Panc1 (cell line): Measurements from ENCODE around the gene WNT7B. TPM values are rescaled to one million over a fixed set of nuclear protein-coding genes. Genes with fewer than 3 reads are reported as not detected.

Source experiments
- ATAC-seq: fragments of 200-7000 bp; cut with Tn5 transposase; 2 replicates; pipeline ENCODE4 v1.9.1; 2020; ENCODE audit warnings: mild to moderate bottlenecking, moderate library complexity
- BruUV-seq: library from RNA; stranded (reverse); fragments of 400-500 nt; replicated peaks from 2 replicates; lab custom pipeline; 2021; lab: Mats Ljungman, UMichigan
- CTCF ChIA-PET: fragments of 300-600 bp; sonication (Branson Sonifier 250); formaldehyde crosslinking; loops from one replicate; lab custom pipeline; 2022; ENCODE audit warnings: antibody characterized with exemption; lab: Charles Lee
- POLR2A ChIA-PET: fragments of 300-600 bp; sonication (Branson Sonifier 250); formaldehyde crosslinking; loops from one replicate; lab custom pipeline; 2022; ENCODE audit warnings: antibody characterized with exemption; lab: Charles Lee
- DNase-seq: peaks from one replicate; pipeline ENCODE4 v3.0.0-alpha.2; 2010; ENCODE audit warnings: low read depth, low spot score
- H3K27ac ChIP-seq: 2 replicates; pipeline ENCODE4 v1.5.1; 2011; ENCODE audit warnings: mild to moderate bottlenecking, low read length, inconsistent platforms
- H3K27me3 ChIP-seq: fragments of 200-500 bp; sonication (Bioruptor generic); 2 replicates; pipeline ENCODE4 v1.6.0; 2014; ENCODE audit warnings: low read length, inconsistent platforms; ENCODE audit not compliant: control insufficient read depth, insufficient read depth
- H3K36me3 ChIP-seq: fragments of 200-500 bp; sonication (Bioruptor generic); 2 replicates; pipeline ENCODE4 v1.5.1; 2014; ENCODE audit warnings: inconsistent platforms, mild to moderate bottlenecking, low read length, moderate library complexity; ENCODE audit not compliant: control insufficient read depth, insufficient read depth
- H3K4me1 ChIP-seq: 2 replicates; pipeline ENCODE4 v1.5.1; 2011; ENCODE audit warnings: inconsistent platforms, mild to moderate bottlenecking, low read length, moderate library complexity; ENCODE audit not compliant: control insufficient read depth, insufficient read depth
- H3K4me3 ChIP-seq, 2 experiments: 2 replicates each; pipeline ENCODE4 v1.5.1; 2011 to 2012; ENCODE audit warnings: low read depth in 2 of 2, low read length in 2 of 2, mild to moderate bottlenecking in 2 of 2, inconsistent platforms in 1 of 2, moderate library complexity in 1 of 2
- H3K9me3 ChIP-seq: fragments of 200-500 bp; sonication (Bioruptor generic); 2 replicates; pipeline ENCODE4 v1.5.1; 2014; ENCODE audit warnings: low read depth, mild to moderate bottlenecking, inconsistent platforms, low read length, moderate library complexity; ENCODE audit not compliant: control insufficient read depth, insufficient read depth
- CTCF ChIP-seq: fragments of 450-650 bp; IDR thresholded peaks from 2 replicates; pipeline ENCODE4 v1.5.1; 2017; ENCODE audit warnings: mild to moderate bottlenecking
- POLR2AphosphoS5 ChIP-seq: IDR thresholded peaks from 2 replicates; pipeline ENCODE4 v1.6.1; 2012; ENCODE audit warnings: mild to moderate bottlenecking, low read depth, low read length, moderate library complexity
- REST ChIP-seq, 2 experiments: IDR thresholded peaks; 2 replicates each; pipeline ENCODE4 v1.6.1; 2011 to 2012; ENCODE audit warnings: low read depth in 2 of 2, control low read depth in 1 of 2, low read length in 1 of 2, mild to moderate bottlenecking in 1 of 2, moderate library complexity in 1 of 2; ENCODE audit not compliant: insufficient read depth in 1 of 2
- SIN3A ChIP-seq: IDR thresholded peaks from 2 replicates; pipeline ENCODE4 v1.6.1; 2012; ENCODE audit warnings: low read depth, mild to moderate bottlenecking, low read length, moderate library complexity, borderline replicate concordance; ENCODE audit not compliant: insufficient read depth
- TCF7L2 ChIP-seq: IDR thresholded peaks from 2 replicates; pipeline ENCODE4 v1.6.1; 2011; ENCODE audit warnings: mild to moderate bottlenecking, low read depth, low read length, inconsistent platforms
- in situ Hi-C: cut with HindIII; loops from 2 replicates; pipeline ENCODE4 v1.10.0; 2016; ENCODE audit warnings: low sequenced_read_pairs, low pct_unique_long_range_greater_than_20kb
- intact Hi-C: fragments of 100-400 bp; cut with micrococcal nuclease; formaldehyde crosslinking; loops from one replicate; pipeline ENCODE4 v1.10.0; 2022; ENCODE audit not compliant: unreplicated experiment
- total RNA-seq: library from RNA; stranded (reverse); gene quantifications from one replicate; pipeline ENCODE4 v1.2.1, GENCODE V29; 2021; ENCODE audit not compliant: unreplicated experiment

WNT7B gene
- total RNA-seq, 1 experiment from 2014 or later: 52.1 TPM

DNA sequence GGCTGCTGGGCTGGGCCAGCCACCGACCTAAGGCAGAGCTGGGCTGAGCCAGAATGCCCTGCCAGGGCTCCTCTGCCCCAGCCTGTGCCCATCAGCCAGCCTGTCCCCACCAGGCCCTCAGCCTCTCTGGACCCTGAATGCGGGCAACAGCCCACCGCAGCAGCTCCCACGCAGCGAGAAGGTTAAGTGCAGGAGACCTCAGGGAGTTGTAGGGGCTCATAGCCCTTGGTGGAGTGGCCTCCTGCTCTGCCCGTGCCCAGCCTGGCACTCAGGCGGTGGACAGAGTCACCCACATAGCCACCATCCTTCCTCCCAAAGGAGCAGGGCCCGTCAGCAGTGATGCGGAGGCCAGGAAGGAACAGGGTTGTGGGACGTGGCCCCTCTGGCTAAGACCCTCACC is 19.1 kb downstream of the WNT7B start:
- Histone ChIP-seq H3K36me3 (no peaks in the 10 kb centered on the region), H3K27ac (peak overlapping the region; percentile 57; the same call in 1 of the 2 replicates), H3K9me3 (no peaks in the 10 kb centered on the region), H3K27me3 (no peaks in the 10 kb centered on the region), H3K4me3 (no peak overlapping the region), H3K4me1 (peaks cover 77% of the 10 kb centered on the region)
- DNase-seq (no peak), ATAC-seq (no peak)
- ChIA-PET CTCF (no interaction called here), POLR2A (no interaction called here)
- no TSS peak for BruUV-seq
- TF ChIP-seq SIN3A (no peak), REST (IDR thresholded peaks at IDR 0.05; ENCODE audit: insufficient read depth in 1 of 2, low read depth in 2 of 2, low read length in 1 of 2) (no peak), CTCF (no peak), TCF7L2 (no peak), POLR2AphosphoS5 (no peak)
- intact Hi-C loops: no loop called here
- in situ Hi-C loops: no loop called here

DNA sequence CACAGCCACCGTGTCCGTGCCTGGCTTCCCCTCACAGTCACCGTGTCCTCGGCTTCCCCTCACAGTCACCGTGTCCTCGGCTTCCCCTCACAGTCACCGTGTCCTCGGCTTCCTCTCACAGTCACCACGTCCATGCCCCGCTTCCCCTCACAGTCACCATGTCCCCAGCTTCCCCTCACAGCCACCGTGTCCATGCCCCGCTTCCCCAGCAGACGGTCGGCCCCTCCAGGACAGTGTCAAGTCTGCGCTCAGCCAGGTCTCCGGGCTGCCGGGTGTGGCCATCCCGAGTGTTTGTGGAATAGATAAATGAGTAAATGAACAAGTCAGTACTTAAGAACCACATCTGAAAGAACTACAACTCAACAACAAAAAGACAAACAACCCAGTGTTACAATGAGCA is 23.8 kb downstream of the WNT7B start:
- H3K36me3 ChIP-seq: no peaks in the 10 kb centered on the region
- ChIA-PET POLR2A (no interaction called here), CTCF (no interaction called here)
- TF ChIP-seq CTCF: no peak
- no peaks in the 10 kb centered on the region for H3K27me3 ChIP-seq
- H3K4me1 ChIP-seq: peaks cover 50% of the 10 kb centered on the region
- intact Hi-C loops: no loop called here
- in situ Hi-C loops: no loop called here
- no peaks in the 10 kb centered on the region for H3K9me3 ChIP-seq
- no peak for ATAC-seq
- H3K27ac ChIP-seq: peak overlapping the region; percentile 40; the same call in 1 of the 2 replicates
- no peak for DNase-seq
- H3K4me3 ChIP-seq: no peak overlapping the region
- BruUV-seq: no TSS peak
